Hepatocyte (in vitro differentiated cells): ENCODE measurements around the gene MRPL44.

ENCODE experiments used
- EZH2 ChIP-seq: fragments of 200-600 bp; sonication (generic); IDR thresholded peaks from 2 replicates; pipeline ENCODE4 v1.6.1; 2016; ENCODE audit warnings: antibody characterized with exemption, mild to moderate bottlenecking, borderline replicate concordance
- EZH2phosphoT487 ChIP-seq: fragments of 200-600 bp; sonication (generic); IDR thresholded peaks from one replicate; pipeline ENCODE4 v1.6.1; 2018; ENCODE audit warnings: antibody characterized with exemption, mild to moderate bottlenecking, low read depth, moderate library complexity; ENCODE audit not compliant: unreplicated experiment, severe bottlenecking
- TF ChIP-seq, protein P1 (sequence below): fragments of 200-600 bp; sonication (generic); IDR thresholded peaks from 2 replicates; pipeline ENCODE4 v1.5.1; 2016; ENCODE audit warnings: antibody characterized with exemption, mild to moderate bottlenecking; ENCODE audit not compliant: poor library complexity

DNA sequence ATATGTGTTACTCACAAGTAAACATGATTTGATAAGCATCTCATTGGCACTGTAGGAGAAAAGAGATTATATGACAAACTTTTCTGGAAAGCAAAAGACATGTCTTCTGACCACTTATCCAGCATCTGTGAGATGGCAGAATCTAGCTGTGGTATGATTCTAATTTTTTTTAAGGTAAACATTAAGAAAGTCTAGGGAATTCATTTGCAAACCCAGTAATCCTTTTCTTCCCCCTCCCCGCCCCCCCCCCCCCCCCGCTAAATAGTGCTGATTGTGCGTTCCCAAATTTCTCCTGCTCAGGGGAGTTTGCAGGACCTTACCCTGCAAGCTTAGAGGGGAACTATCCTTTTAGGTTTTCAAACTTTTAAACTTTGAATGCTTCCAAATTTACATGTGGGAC lies 12.1 kb downstream of the MRPL44 start:
- TF ChIP-seq, protein P1, sequence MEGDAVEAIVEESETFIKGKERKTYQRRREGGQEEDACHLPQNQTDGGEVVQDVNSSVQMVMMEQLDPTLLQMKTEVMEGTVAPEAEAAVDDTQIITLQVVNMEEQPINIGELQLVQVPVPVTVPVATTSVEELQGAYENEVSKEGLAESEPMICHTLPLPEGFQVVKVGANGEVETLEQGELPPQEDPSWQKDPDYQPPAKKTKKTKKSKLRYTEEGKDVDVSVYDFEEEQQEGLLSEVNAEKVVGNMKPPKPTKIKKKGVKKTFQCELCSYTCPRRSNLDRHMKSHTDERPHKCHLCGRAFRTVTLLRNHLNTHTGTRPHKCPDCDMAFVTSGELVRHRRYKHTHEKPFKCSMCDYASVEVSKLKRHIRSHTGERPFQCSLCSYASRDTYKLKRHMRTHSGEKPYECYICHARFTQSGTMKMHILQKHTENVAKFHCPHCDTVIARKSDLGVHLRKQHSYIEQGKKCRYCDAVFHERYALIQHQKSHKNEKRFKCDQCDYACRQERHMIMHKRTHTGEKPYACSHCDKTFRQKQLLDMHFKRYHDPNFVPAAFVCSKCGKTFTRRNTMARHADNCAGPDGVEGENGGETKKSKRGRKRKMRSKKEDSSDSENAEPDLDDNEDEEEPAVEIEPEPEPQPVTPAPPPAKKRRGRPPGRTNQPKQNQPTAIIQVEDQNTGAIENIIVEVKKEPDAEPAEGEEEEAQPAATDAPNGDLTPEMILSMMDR: no peak
- TF ChIP-seq EZH2 (no peak), EZH2phosphoT487 (no peak)
